Stimulated activated memory B cell treated with anti-CD40 and anti-IgM and Interleukin-4, amounts not matched to agents 10 μg/mL and 1 μg/mL and 100 μg/mL, for 72 hours (primary cell): ENCODE results near the gene RAB15.

Experiments used
- ATAC-seq: fragments of 150-1000 bp; cut with Tn5 transposase; 2 replicates; pipeline ENCODE4 v1.10.0; 2021
- H3K27ac Mint-ChIP-seq: one replicate; pipeline ENCODE4 v1.8.0; 2022; ENCODE audit warnings: mild to moderate bottlenecking, mixed read lengths
- H3K27me3 Mint-ChIP-seq: one replicate; pipeline ENCODE4 v1.8.0; 2022; ENCODE audit warnings: mixed read lengths
- H3K36me3 Mint-ChIP-seq: one replicate; pipeline ENCODE4 v1.8.0; 2022; ENCODE audit warnings: mixed read lengths
- H3K4me1 Mint-ChIP-seq: one replicate; pipeline ENCODE4 v1.8.0; 2022; ENCODE audit warnings: mixed read lengths
- H3K4me3 Mint-ChIP-seq: one replicate; pipeline ENCODE4 v1.8.0; 2022; ENCODE audit warnings: mild to moderate bottlenecking, moderate library complexity, mixed read lengths
- H3K9me3 Mint-ChIP-seq: one replicate; pipeline ENCODE4 v1.8.0; 2022; ENCODE audit warnings: mixed read lengths

RAB15 gene

GRCh38 chr14:64939817-64940190, 32.3 kb downstream of the RAB15 start:
- H3K9me3 Mint-ChIP-seq: no peaks in the 10 kb centered on the region
- H3K4me3 Mint-ChIP-seq: no peak overlapping the region
- no peak overlapping the region for H3K27ac Mint-ChIP-seq
- H3K36me3 Mint-ChIP-seq: peaks cover 48% of the 10 kb centered on the region
- no peaks in the 10 kb centered on the region for H3K27me3 Mint-ChIP-seq
- peaks cover 52% of the 10 kb centered on the region for H3K4me1 Mint-ChIP-seq
- ATAC-seq: peak; percentile 24

GRCh38 chr14:64938972-64939816, 32.9 kb downstream of the RAB15 start:
- H3K36me3 Mint-ChIP-seq: peaks cover 49% of the 10 kb centered on the region
- H3K9me3 Mint-ChIP-seq: no peaks in the 10 kb centered on the region
- H3K27me3 Mint-ChIP-seq: no peaks in the 10 kb centered on the region
- H3K27ac Mint-ChIP-seq: no peak overlapping the region
- H3K4me1 Mint-ChIP-seq: peaks cover 49% of the 10 kb centered on the region
- H3K4me3 Mint-ChIP-seq: no peak overlapping the region
- no peak for ATAC-seq

DNA sequence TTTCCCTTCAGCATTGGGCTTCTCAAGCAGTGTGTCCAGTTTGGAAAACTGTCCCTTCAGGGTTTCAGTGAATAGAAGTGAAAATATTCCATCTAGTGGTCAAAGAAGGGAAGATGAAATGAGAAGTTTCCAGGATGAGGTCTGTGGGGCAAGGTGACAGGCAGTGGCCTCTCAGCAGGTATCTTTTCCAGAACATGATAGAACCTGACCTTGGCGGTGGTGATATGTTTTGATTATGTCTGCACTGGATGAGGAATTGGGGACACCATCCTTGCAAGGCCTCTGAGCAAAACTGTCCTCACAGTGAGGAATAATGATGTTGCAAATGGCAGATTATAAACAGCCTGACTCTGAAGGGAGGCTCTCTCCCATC, 34.3 kb downstream of the RAB15 start:
- Mint-ChIP-seq H3K36me3 (peaks cover 52% of the 10 kb centered on the region), H3K27ac (no peak overlapping the region), H3K4me3 (no peak overlapping the region), H3K27me3 (no peaks in the 10 kb centered on the region), H3K4me1 (peaks cover 35% of the 10 kb centered on the region), H3K9me3 (no peaks in the 10 kb centered on the region)
- no peak for ATAC-seq

- peak; percentile 56 for ATAC-seq
- H3K27me3 Mint-ChIP-seq: no peaks in the 10 kb centered on the region
- H3K4me1 Mint-ChIP-seq: peaks cover 31% of the 10 kb centered on the region
- peaks cover 52% of the 10 kb centered on the region for H3K36me3 Mint-ChIP-seq
- H3K27ac Mint-ChIP-seq: no peak overlapping the region
- H3K4me3 Mint-ChIP-seq: no peak overlapping the region
- H3K9me3 Mint-ChIP-seq: no peaks in the 10 kb centered on the region
Measured at GRCh38 chr14:64937171-64937820, 34.8 kb downstream of the RAB15 start.

GRCh38 chr14:64935508-64935907, 36.6 kb downstream of the RAB15 start:
- Mint-ChIP-seq H3K27me3 (no peaks in the 10 kb centered on the region), H3K4me3 (no peak overlapping the region), H3K9me3 (no peaks in the 10 kb centered on the region), H3K36me3 (peaks cover 52% of the 10 kb centered on the region), H3K4me1 (peaks cover 31% of the 10 kb centered on the region), H3K27ac (no peak overlapping the region)
- no peak for ATAC-seq

- peaks cover 53% of the 10 kb centered on the region for H3K36me3 Mint-ChIP-seq
- H3K27me3 Mint-ChIP-seq: no peaks in the 10 kb centered on the region
- peaks cover 29% of the 10 kb centered on the region for H3K4me1 Mint-ChIP-seq
- H3K9me3 Mint-ChIP-seq: no peaks in the 10 kb centered on the region
- H3K27ac Mint-ChIP-seq: no peak overlapping the region
- ATAC-seq: no peak
- no peak overlapping the region for H3K4me3 Mint-ChIP-seq
Measured at GRCh38 chr14:64934338-64934929, 37.7 kb downstream of the RAB15 start.

- H3K4me3 Mint-ChIP-seq: no peak overlapping the region
- no peaks in the 10 kb centered on the region for H3K27me3 Mint-ChIP-seq
- peaks cover 15% of the 10 kb centered on the region for H3K4me1 Mint-ChIP-seq
- H3K27ac Mint-ChIP-seq: no peak overlapping the region
- H3K9me3 Mint-ChIP-seq: no peaks in the 10 kb centered on the region
- H3K36me3 Mint-ChIP-seq: peaks cover 36% of the 10 kb centered on the region
- ATAC-seq: no peak
Measured at GRCh38 chr14:64932231-64932630, 39.9 kb downstream of the RAB15 start.

GRCh38 chr14:64931123-64931522, 41.0 kb downstream of the RAB15 start:
- no peak overlapping the region for H3K4me3 Mint-ChIP-seq
- H3K27ac Mint-ChIP-seq: peak overlapping the region; percentile 31
- ATAC-seq: no peak
- peaks cover 5% of the 10 kb centered on the region for H3K4me1 Mint-ChIP-seq
- H3K9me3 Mint-ChIP-seq: no peaks in the 10 kb centered on the region
- H3K36me3 Mint-ChIP-seq: peaks cover 42% of the 10 kb centered on the region
- H3K27me3 Mint-ChIP-seq: no peaks in the 10 kb centered on the region

DNA sequence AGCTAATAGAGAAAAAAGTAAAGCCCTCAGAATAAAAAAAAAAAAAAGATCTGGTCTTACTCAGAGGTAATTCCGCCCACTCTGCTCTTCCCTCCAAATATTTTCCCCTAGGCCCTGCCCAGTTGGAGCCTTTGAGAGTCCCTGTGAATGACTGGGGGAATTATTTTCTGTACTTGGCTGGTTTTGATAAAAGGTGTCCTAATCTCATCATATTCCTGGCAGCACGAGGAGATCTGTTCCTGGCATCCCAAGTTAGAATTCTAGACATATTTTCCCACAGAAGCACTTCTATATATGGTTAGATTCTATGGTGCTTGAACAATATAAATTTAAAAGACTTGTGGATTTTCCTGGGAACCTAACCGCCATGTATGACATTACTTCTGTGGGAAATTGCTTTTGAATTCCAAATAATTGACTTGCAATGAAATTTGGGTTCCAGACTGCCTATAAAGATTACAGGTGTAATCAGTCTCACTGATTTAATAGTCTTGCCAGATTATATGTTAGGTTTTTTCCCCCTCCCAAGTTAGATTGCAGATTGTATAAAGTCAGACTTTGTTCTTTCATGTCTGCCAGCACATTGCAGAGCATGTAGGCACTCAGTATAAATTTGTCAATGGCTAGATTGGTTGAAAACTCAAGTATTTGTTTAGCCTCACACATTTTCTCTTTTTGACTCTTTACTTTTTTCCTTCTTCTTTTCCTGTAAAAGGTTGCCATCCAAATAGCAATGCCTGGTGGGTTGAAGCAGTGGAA, 41.9 kb downstream of the RAB15 start:
- Mint-ChIP-seq H3K27me3 (no peaks in the 10 kb centered on the region), H3K4me3 (no peak overlapping the region), H3K36me3 (peaks cover 46% of the 10 kb centered on the region), H3K27ac (no peak overlapping the region), H3K4me1 (peaks cover under 1% of the 10 kb centered on the region), H3K9me3 (no peaks in the 10 kb centered on the region)
- ATAC-seq: no peak

DNA sequence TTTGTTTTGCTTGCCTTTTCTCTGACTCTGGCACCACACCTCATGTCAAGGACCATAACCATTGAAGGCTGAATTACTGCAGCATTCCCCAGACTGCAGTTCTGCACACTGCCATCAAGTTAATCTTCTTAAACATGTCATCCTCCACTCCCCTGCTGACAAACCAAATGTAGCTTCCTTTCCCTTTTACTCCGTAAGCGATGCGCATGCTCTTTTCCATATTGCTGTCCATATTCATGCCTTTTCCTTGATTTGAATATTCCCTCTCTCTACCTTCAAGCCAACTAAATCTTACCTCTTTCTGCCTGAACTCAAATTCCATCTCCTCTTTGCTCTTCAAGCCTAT, 43.1 kb downstream of the RAB15 start:
- Mint-ChIP-seq H3K27ac (no peak overlapping the region), H3K4me3 (no peak overlapping the region), H3K27me3 (no peaks in the 10 kb centered on the region), H3K4me1 (peaks cover 6% of the 10 kb centered on the region), H3K36me3 (peaks cover 42% of the 10 kb centered on the region), H3K9me3 (no peaks in the 10 kb centered on the region)
- no peak for ATAC-seq

GRCh38 chr14:64928239-64929013, 43.7 kb downstream of the RAB15 start:
- H3K36me3 Mint-ChIP-seq: peaks cover 39% of the 10 kb centered on the region
- no peaks in the 10 kb centered on the region for H3K27me3 Mint-ChIP-seq
- ATAC-seq: no peak
- H3K9me3 Mint-ChIP-seq: no peaks in the 10 kb centered on the region
- H3K27ac Mint-ChIP-seq: no peak overlapping the region
- peaks cover 6% of the 10 kb centered on the region for H3K4me1 Mint-ChIP-seq
- H3K4me3 Mint-ChIP-seq: no peak overlapping the region

GRCh38 chr14:64927031-64927430, 45.1 kb downstream of the RAB15 start:
- Mint-ChIP-seq H3K36me3 (peaks cover 32% of the 10 kb centered on the region), H3K4me3 (no peak overlapping the region), H3K4me1 (peaks cover 6% of the 10 kb centered on the region), H3K27me3 (no peaks in the 10 kb centered on the region), H3K9me3 (no peaks in the 10 kb centered on the region), H3K27ac (no peak overlapping the region)
- ATAC-seq: no peak

DNA sequence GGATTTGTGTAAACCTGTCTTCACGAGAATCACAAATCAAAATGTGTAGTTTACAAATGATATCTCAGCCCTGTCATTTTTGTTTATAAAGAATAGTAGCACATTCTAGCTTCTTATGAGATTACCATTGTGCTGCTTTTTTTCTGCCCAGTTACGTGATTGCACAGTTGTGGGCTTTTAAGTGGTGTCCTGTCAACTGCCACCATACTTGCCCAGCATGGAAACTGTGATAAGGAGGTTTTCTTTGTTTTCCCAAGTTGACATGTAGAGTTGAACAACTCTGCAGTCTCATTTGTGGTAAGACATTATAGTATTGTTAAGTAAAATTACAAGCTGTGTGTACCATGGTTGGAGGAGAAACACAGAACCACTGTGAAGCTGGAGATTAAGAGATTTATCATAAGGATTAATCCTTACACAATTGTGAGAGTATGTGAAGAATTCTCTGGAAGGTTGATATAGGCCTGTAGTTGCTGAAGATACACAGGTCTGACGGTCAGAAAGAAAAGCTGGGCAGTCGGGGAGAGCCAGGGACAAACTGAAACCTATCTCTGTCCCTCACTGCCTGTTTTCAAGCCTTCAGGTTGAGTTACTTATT, 45.6 kb downstream of the RAB15 start:
- H3K27ac Mint-ChIP-seq: no peak overlapping the region
- no peak for ATAC-seq
- peaks cover 11% of the 10 kb centered on the region for H3K4me1 Mint-ChIP-seq
- no peaks in the 10 kb centered on the region for H3K9me3 Mint-ChIP-seq
- peaks cover 38% of the 10 kb centered on the region for H3K36me3 Mint-ChIP-seq
- H3K4me3 Mint-ChIP-seq: no peak overlapping the region
- no peaks in the 10 kb centered on the region for H3K27me3 Mint-ChIP-seq

- H3K4me3 Mint-ChIP-seq: no peak overlapping the region
- H3K4me1 Mint-ChIP-seq: peaks cover 34% of the 10 kb centered on the region
- H3K27ac Mint-ChIP-seq: no peak overlapping the region
- no peaks in the 10 kb centered on the region for H3K27me3 Mint-ChIP-seq
- no peaks in the 10 kb centered on the region for H3K9me3 Mint-ChIP-seq
- H3K36me3 Mint-ChIP-seq: peaks cover 24% of the 10 kb centered on the region
- ATAC-seq: no peak
Measured at GRCh38 chr14:64923015-64923414, 49.1 kb downstream of the RAB15 start.
